HepG2 (cell line): Measurements from ENCODE around the gene BBLN. TPM values are rescaled to one million over a fixed set of nuclear protein-coding genes. Genes with fewer than 3 reads are reported as not detected.

Source experiments
- ATF7-NPFF ChIP-seq: sonication (generic); formaldehyde crosslinking; IDR thresholded peaks from 2 replicates; pipeline ENCODE4 v1.8.1; 2023; ENCODE audit warnings: mild to moderate bottlenecking, low read depth, missing genetic modification reagents, moderate library complexity
- BRD4 ChIP-seq: sonication (generic); formaldehyde crosslinking; IDR thresholded peaks from 2 replicates; pipeline ENCODE4 v1.4.0; 2020; ENCODE audit warnings: missing genetic modification reagents
- CEBPB ChIP-seq: IDR thresholded peaks from 2 replicates; pipeline ENCODE4 v1.6.1; 2011; ENCODE audit warnings: low read depth, low read length, improper control_type of control experiment, borderline replicate concordance
- ETV5 ChIP-seq: IDR thresholded peaks from 2 replicates; pipeline ENCODE4 v1.6.1; 2018; ENCODE audit warnings: missing biosample characterization, missing genetic modification reagents, inconsistent platforms, borderline replicate concordance
- MEF2D ChIP-seq: sonication (generic); formaldehyde crosslinking; IDR thresholded peaks from 2 replicates; pipeline ENCODE4 v1.5.1; 2020; ENCODE audit warnings: mild to moderate bottlenecking, missing genetic modification reagents
- MEIS1 ChIP-seq: sonication (generic); formaldehyde crosslinking; IDR thresholded peaks from 2 replicates; pipeline ENCODE4 v1.9.0; 2021; ENCODE audit warnings: mild to moderate bottlenecking, missing genetic modification reagents, moderate library complexity, borderline replicate concordance
- NFATC3 ChIP-seq: sonication (generic); formaldehyde crosslinking; IDR thresholded peaks from 2 replicates; pipeline ENCODE4 v1.5.1; 2020; ENCODE audit warnings: mild to moderate bottlenecking, missing genetic modification reagents
- NFIB ChIP-seq: sonication (generic); formaldehyde crosslinking; IDR thresholded peaks from 2 replicates; pipeline ENCODE4 v1.9.0; 2021; ENCODE audit warnings: missing genetic modification reagents, mild to moderate bottlenecking, borderline replicate concordance
- SP1 ChIP-seq, 2 experiments: fragments of 450-650 bp in 1 of 2; sonication (generic) in 1 of 2; formaldehyde crosslinking in 1 of 2; IDR thresholded peaks; 2 replicates each; pipeline versions ENCODE4 v1.4.0 to v1.6.1; 2016 to 2020; ENCODE audit warnings: missing genetic modification reagents in 1 of 2
- SRF ChIP-seq: IDR thresholded peaks from 2 replicates; pipeline ENCODE4 v1.6.1; 2011; ENCODE audit warnings: mild to moderate bottlenecking, low read depth, low read length, moderate library complexity
- STAT6 ChIP-seq: sonication (generic); formaldehyde crosslinking; IDR thresholded peaks from 2 replicates; pipeline ENCODE4 v1.4.0; 2020; ENCODE audit warnings: missing genetic modification reagents, mild to moderate bottlenecking, borderline replicate concordance
- ZMYM2 ChIP-seq: sonication (generic); formaldehyde crosslinking; IDR thresholded peaks from 2 replicates; pipeline ENCODE4 v1.8.0; 2022; ENCODE audit warnings: mild to moderate bottlenecking, missing genetic modification reagents
- ZMYM4 ChIP-seq: sonication (generic); formaldehyde crosslinking; IDR thresholded peaks from 2 replicates; pipeline ENCODE4 v1.8.1; 2023; ENCODE audit warnings: mild to moderate bottlenecking, missing genetic modification reagents
- ZNF713 ChIP-seq: sonication (generic); formaldehyde crosslinking; IDR thresholded peaks from 2 replicates; pipeline ENCODE4 v1.4.0; 2020; ENCODE audit warnings: mild to moderate bottlenecking, missing genetic modification reagents
- ZNF724P ChIP-seq: sonication (generic); formaldehyde crosslinking; IDR thresholded peaks from 2 replicates; pipeline ENCODE4 v1.8.0; 2022; ENCODE audit warnings: missing genetic modification reagents, borderline replicate concordance
- ZNF816 ChIP-seq: sonication (generic); formaldehyde crosslinking; IDR thresholded peaks from 2 replicates; pipeline ENCODE4 v1.8.0; 2022; ENCODE audit warnings: missing genetic modification reagents, mild to moderate bottlenecking, borderline replicate concordance
- polyA plus RNA-seq, 8 experiments: library from polyadenylated mRNA; depleted of rRNA in 3 of 8; stranded (reverse) in 7 of 8; unstranded in 1 of 8; fragments of >200 nt; fragmentation: Illumina TruSeq in 4 of 8; extraction: Trizol in 4 of 8; gene quantifications; 2 replicates each; pipeline versions ENCODE4 v1.2.1 to v1.2.3, GENCODE V29; 2011 to 2016; ENCODE audit warnings: low read depth in 4 of 8, missing spikeins in 1 of 8, mixed read lengths in 1 of 8; ENCODE audit not compliant: insufficient read depth in 1 of 8
- total RNA-seq, 5 experiments: library from RNA; depleted of rRNA; stranded (reverse); fragments of >200 nt; fragmentation: Illumina TruSeq; extraction: Trizol; gene quantifications; 2 replicates each; pipeline ENCODE4 v1.2.3, GENCODE V29; 2016; ENCODE audit warnings: low read depth in 1 of 5
- TF ChIP-seq, protein P1 (sequence below): sonication (generic); formaldehyde crosslinking; IDR thresholded peaks from 2 replicates; pipeline ENCODE4 v1.8.0; 2022; ENCODE audit warnings: low read depth, missing genetic modification reagents
- TF ChIP-seq, protein P2 (sequence below): sonication (generic); formaldehyde crosslinking; IDR thresholded peaks from 2 replicates; pipeline ENCODE4 v1.4.0; 2020; ENCODE audit warnings: mild to moderate bottlenecking, missing genetic modification reagents
- TF ChIP-seq, protein P3 (sequence below): sonication (generic); formaldehyde crosslinking; IDR thresholded peaks from 2 replicates; pipeline ENCODE4 v1.4.0; 2020; ENCODE audit warnings: mild to moderate bottlenecking, missing genetic modification reagents
- TF ChIP-seq, protein P4 (sequence below): sonication (generic); formaldehyde crosslinking; IDR thresholded peaks from 2 replicates; pipeline ENCODE4 v1.8.0; 2022; ENCODE audit warnings: missing genetic modification reagents, mild to moderate bottlenecking, inconsistent platforms, borderline replicate concordance

The BBLN gene
- total and polyA plus RNA-seq, 2 of the 13 experiments (the other 11 are each of a cell fraction or from before 2014, with no cell fraction given): 27.6 to 33.1 TPM

DNA sequence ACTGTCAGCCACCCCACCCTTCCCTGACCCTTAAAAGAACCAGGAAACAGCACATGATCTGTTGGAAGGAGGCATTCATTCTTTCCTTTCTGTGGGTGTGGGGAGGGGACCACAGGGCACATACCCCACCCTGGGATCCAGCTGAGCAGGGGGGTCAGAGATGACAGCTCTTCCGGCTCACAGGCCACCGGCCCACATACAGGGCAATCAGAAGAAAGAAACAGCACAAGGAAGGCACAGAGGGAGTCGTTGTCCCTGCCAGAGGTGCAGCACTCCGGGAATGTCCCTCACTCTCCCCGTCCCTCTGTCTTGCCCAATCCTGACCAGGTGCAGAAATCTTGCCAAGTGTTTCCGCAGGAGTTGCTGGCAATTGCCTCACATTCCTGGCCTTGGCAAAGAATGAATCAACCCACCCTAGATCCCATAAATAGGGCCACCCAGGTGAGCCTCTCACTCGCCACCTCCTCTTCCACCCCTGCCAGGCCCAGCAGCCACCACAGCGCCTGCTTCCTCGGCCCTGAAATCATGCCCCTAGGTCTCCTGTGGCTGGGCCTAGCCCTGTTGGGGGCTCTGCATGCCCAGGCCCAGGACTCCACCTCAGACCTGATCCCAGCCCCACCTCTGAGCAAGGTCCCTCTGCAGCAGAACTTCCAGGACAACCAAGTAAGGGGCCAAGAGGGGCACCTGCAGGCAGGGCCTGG, 10.9 kb upstream of the BBLN start, which contains the start of gene LCN2 (continued):
- TF ChIP-seq ZNF713 (no peak), SP1 (IDR thresholded peaks at IDR 0.05) (no peak), SP1 (CRISPR knock-in tag; IDR thresholded peaks at IDR 0.05) (no peak), NFIB (CRISPR knock-in tag) (no peak), STAT6 (CRISPR knock-in tag) (no peak), MEIS1 (CRISPR knock-in tag) (no peak), BRD4 (CRISPR knock-in tag) (no peak), NFATC3 (no peak), ZNF724P (no peak), SRF (no peak), MEF2D (CRISPR knock-in tag) (no peak), ATF7-NPFF (no peak), ZMYM4 (CRISPR knock-in tag) (no peak), ZMYM2 (no peak), ZNF816 (CRISPR knock-in tag) (no peak), ETV5 (CRISPR knock-in tag) (peak; percentile 42; the same call in 1 of the 2 replicates), CEBPB (peak; percentile 69)
- TF ChIP-seq, protein P1, sequence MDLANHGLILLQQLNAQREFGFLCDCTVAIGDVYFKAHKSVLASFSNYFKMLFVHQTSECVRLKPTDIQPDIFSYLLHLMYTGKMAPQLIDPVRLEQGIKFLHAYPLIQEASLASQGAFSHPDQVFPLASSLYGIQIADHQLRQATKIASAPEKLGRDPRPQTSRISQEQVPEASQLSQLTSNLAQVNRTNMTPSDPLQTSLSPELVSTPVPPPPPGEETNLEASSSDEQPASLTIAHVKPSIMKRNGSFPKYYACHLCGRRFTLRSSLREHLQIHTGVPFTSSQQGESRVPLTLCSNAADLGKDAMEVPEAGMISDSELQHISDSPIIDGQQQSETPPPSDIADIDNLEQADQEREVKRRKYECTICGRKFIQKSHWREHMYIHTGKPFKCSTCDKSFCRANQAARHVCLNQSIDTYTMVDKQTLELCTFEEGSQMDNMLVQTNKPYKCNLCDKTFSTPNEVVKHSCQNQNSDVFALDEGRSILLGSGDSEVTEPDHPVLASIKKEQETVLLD: no peak
- TF ChIP-seq, protein P2, sequence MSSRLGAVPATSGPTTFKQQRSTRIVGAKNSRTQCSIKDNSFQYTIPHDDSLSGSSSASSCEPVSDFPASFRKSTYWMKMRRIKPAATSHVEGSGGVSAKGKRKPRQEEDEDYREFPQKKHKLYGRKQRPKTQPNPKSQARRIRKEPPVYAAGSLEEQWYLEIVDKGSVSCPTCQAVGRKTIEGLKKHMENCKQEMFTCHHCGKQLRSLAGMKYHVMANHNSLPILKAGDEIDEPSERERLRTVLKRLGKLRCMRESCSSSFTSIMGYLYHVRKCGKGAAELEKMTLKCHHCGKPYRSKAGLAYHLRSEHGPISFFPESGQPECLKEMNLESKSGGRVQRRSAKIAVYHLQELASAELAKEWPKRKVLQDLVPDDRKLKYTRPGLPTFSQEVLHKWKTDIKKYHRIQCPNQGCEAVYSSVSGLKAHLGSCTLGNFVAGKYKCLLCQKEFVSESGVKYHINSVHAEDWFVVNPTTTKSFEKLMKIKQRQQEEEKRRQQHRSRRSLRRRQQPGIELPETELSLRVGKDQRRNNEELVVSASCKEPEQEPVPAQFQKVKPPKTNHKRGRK (CRISPR knock-in tag): no peak
- TF ChIP-seq, protein P3, sequence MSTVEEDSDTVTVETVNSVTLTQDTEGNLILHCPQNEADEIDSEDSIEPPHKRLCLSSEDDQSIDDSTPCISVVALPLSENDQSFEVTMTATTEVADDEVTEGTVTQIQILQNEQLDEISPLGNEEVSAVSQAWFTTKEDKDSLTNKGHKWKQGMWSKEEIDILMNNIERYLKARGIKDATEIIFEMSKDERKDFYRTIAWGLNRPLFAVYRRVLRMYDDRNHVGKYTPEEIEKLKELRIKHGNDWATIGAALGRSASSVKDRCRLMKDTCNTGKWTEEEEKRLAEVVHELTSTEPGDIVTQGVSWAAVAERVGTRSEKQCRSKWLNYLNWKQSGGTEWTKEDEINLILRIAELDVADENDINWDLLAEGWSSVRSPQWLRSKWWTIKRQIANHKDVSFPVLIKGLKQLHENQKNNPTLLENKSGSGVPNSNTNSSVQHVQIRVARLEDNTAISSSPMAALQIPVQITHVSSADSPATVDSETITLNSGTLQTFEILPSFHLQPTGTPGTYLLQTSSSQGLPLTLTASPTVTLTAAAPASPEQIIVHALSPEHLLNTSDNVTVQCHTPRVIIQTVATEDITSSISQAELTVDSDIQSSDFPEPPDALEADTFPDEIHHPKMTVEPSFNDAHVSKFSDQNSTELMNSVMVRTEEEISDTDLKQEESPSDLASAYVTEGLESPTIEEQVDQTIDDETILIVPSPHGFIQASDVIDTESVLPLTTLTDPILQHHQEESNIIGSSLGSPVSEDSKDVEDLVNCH (CRISPR knock-in tag): no peak
- TF ChIP-seq, protein P4, sequence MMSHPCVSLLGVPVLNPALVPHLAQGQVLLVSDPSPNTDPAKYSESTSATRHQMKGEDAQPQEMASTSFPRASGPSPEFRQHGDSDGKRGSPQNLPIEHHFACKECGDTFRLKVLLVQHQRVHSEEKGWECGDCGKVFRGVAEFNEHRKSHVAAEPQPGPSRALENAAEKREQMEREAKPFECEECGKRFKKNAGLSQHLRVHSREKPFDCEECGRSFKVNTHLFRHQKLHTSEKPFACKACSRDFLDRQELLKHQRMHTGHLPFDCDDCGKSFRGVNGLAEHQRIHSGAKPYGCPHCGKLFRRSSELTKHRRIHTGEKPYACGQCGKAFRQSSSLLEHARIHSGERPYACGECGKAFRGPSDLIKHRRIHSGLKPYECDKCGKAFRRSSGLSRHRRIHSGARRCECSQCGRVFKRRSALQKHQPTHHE: no peak
